Panc1 (cell line): ENCODE results near the gene ARFIP1.

Source experiments
- POLR2AphosphoS5 ChIP-seq: IDR thresholded peaks from 2 replicates; pipeline ENCODE4 v1.6.1; 2012; ENCODE audit warnings: mild to moderate bottlenecking, low read depth, low read length, moderate library complexity
- SIN3A ChIP-seq: IDR thresholded peaks from 2 replicates; pipeline ENCODE4 v1.6.1; 2012; ENCODE audit warnings: low read depth, mild to moderate bottlenecking, low read length, moderate library complexity, borderline replicate concordance; ENCODE audit not compliant: insufficient read depth
- TF ChIP-seq, protein P1 (sequence below): fragments of 450-650 bp; IDR thresholded peaks from 2 replicates; pipeline ENCODE4 v1.5.1; 2017; ENCODE audit warnings: mild to moderate bottlenecking
- TF ChIP-seq, protein P2 (sequence below), 2 experiments: IDR thresholded peaks; 2 replicates each; pipeline ENCODE4 v1.6.1; 2011 to 2012; ENCODE audit warnings: low read depth in 2 of 2, control low read depth in 1 of 2, low read length in 1 of 2, mild to moderate bottlenecking in 1 of 2, moderate library complexity in 1 of 2; ENCODE audit not compliant: insufficient read depth in 1 of 2

- TF ChIP-seq, protein P1, sequence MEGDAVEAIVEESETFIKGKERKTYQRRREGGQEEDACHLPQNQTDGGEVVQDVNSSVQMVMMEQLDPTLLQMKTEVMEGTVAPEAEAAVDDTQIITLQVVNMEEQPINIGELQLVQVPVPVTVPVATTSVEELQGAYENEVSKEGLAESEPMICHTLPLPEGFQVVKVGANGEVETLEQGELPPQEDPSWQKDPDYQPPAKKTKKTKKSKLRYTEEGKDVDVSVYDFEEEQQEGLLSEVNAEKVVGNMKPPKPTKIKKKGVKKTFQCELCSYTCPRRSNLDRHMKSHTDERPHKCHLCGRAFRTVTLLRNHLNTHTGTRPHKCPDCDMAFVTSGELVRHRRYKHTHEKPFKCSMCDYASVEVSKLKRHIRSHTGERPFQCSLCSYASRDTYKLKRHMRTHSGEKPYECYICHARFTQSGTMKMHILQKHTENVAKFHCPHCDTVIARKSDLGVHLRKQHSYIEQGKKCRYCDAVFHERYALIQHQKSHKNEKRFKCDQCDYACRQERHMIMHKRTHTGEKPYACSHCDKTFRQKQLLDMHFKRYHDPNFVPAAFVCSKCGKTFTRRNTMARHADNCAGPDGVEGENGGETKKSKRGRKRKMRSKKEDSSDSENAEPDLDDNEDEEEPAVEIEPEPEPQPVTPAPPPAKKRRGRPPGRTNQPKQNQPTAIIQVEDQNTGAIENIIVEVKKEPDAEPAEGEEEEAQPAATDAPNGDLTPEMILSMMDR = no peak
- TF ChIP-seq POLR2AphosphoS5 (no peak), SIN3A (no peak)
- TF ChIP-seq, protein P2, sequence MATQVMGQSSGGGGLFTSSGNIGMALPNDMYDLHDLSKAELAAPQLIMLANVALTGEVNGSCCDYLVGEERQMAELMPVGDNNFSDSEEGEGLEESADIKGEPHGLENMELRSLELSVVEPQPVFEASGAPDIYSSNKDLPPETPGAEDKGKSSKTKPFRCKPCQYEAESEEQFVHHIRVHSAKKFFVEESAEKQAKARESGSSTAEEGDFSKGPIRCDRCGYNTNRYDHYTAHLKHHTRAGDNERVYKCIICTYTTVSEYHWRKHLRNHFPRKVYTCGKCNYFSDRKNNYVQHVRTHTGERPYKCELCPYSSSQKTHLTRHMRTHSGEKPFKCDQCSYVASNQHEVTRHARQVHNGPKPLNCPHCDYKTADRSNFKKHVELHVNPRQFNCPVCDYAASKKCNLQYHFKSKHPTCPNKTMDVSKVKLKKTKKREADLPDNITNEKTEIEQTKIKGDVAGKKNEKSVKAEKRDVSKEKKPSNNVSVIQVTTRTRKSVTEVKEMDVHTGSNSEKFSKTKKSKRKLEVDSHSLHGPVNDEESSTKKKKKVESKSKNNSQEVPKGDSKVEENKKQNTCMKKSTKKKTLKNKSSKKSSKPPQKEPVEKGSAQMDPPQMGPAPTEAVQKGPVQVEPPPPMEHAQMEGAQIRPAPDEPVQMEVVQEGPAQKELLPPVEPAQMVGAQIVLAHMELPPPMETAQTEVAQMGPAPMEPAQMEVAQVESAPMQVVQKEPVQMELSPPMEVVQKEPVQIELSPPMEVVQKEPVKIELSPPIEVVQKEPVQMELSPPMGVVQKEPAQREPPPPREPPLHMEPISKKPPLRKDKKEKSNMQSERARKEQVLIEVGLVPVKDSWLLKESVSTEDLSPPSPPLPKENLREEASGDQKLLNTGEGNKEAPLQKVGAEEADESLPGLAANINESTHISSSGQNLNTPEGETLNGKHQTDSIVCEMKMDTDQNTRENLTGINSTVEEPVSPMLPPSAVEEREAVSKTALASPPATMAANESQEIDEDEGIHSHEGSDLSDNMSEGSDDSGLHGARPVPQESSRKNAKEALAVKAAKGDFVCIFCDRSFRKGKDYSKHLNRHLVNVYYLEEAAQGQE (IDR thresholded peaks at IDR 0.05; ENCODE audit: insufficient read depth in 1 of 2, low read depth in 2 of 2, low read length in 1 of 2) = no peak
Measured at GRCh38 chr4:152961014-152961772, 181.4 kb downstream of the ARFIP1 start.
